Frontal cortex (tissue), 4 donors: ENCODE results near the gene TEX30. TPM values are rescaled to one million over a fixed set of nuclear protein-coding genes. Genes with fewer than 3 reads are reported as not detected.

ENCODE experiments used
- DNase-seq, 2 donors: peaks; one replicate each; pipeline ENCODE4 v3.0.0; 2012; ENCODE audit warnings: low spot score in 2 of 2
- FAIRE-seq: peaks from 2 replicates; lab custom pipeline; 2012; peaks lifted over from hg19 to GRCh38; lab: Jason Lieb, UNC
- total RNA-seq: library from RNA; depleted of rRNA; stranded (reverse); fragments of >200 nt; gene quantifications from one replicate; pipeline ENCODE4 v1.2.3, GENCODE V29; 2014
- donor health status: control.
- donor health status: control.
- donor health status: control.

Gene TEX30
- total RNA-seq, result 9.4 TPM

GRCh38 chr13:102773441-102774213 is at the start of gene TEX30:
TEX30 (minus strand) TSS chr13:102773786; CDS start chr13:102770026, 3,760 bp downstream.
- FAIRE-seq (no peak), DNase-seq (peak; percentile 86 to 88)

DNA sequence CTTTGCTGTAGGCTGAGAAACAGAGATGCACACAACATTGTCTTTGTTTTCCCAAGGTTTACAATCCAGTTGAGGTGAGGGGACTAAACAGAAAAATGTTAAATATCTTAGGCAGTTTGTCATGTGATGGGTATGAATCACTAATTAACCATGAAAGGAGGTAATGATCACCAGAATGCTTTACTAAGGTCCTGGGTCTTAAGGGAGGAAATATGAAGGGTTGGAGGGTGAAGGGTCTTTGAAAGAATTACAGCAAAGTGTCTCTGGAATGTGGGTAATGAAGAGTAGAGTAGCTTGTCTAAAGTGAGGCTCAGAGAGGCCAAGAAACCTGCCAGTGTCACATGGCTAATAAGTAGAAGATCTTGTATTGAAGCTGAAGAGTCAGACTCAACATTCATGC is 44.3 kb upstream of the TEX30 start:
- FAIRE-seq, result no peak
- no peak for DNase-seq

DNA sequence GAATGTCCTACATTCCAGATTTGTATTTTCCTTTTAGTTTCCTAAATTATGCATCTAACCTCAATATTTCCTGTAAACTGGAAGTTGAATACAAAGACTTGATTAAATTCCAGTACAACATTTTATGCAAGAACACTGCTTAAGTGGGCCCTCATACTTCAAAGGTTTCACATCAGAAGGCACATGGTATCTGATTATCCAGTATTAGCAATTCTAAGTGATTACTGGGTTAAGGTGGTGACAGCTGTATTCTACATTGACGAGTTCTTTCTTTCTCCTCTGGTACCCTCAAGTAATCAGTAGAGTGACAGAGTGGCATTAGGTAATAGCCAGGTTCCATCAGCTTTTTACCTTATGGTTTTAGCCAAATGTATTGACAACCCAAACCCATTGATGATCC is 43.7 kb upstream of the TEX30 start:
- no peak for DNase-seq
- FAIRE-seq, result no peak

- DNase-seq, result no peak
- FAIRE-seq, result no peak
These were observed 43.1 kb upstream of the TEX30 start for GRCh38 chr13:102816708-102817107.

GRCh38 chr13:102815788-102816187 is 42.2 kb upstream of the TEX30 start:
- FAIRE-seq, result no peak
- no peak for DNase-seq

DNA sequence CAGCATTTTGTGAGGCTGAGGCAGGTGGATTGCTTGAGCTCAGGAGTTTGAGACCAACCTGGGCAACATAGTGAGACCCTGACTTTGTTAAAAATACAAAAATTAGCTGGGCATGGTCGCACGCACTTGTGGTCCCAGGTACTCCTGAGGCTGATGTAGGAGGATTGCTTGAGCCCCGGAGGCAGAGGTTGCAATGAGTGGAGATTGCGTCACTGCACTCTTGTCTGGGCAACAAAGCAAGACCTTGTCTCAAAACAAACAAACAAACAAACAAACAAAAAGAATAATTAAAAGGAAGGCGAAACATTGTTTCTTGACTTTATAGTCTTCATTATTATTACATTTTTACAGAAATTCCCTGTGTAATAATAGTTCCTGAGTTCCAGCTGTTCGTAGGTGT is 41.2 kb upstream of the TEX30 start:
- DNase-seq, result no peak
- no peak for FAIRE-seq

DNA sequence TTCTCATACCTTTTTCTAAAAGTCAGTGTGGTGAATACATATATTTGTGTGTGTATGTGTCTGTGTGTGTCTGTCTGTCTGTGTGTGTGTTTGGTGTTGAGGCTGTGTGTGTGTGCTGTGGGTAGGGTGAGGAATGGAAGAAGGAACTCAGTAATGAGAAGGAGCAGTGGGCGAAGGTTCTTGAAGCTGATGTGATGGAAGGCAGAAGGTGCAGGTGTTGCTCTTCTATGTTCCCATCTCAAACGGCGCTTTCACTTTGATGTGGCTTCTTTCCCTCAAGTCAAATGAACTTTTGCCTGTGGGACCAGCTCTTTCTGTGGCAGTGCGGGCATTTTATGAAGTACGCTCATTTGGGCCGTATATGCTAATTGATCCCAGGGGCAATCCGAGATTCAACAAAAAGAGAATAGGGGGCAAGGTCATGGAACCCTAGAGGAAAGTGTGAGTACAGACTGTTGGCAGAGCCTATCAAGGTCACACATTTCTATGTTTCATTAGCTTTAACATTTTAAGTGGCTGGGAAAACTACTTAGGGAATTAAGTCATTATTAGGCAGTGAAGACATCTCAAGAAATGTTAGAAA is 40.5 kb upstream of the TEX30 start:
- no peak for FAIRE-seq
- DNase-seq, result no peak

- FAIRE-seq (no peak), DNase-seq (no peak)
These were observed 39.2 kb upstream of the TEX30 start for GRCh38 chr13:102812611-102813287.

GRCh38 chr13:102807699-102808098 is 34.1 kb upstream of the TEX30 start:
- FAIRE-seq (no peak), DNase-seq (no peak)

DNA sequence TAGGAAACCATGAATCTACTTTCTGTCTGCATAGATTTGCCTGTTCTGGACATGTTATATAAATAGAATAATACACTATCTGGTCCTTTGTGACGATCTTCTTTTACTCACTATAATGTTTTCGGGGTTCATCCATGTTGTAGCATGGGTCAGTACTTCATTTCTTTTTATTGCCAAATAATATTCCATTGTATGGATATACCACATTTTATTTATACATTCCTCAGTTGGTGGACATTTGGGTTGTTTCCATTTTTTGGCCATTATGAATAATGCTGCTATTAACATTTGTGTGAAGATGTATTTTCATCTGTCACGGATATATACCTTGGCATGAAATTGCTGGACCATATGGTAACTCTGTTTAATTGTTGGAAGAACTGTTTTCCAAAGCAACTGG is 32.1 kb upstream of the TEX30 start:
- no peak for FAIRE-seq

GRCh38 chr13:102800145-102801041 is 26.8 kb upstream of the TEX30 start:
- no peak for FAIRE-seq
- DNase-seq, result peak; percentile 77 to 83

More for the DNA sequence above, 32.1 kb upstream of the TEX30 start:
- no peak for DNase-seq

DNA sequence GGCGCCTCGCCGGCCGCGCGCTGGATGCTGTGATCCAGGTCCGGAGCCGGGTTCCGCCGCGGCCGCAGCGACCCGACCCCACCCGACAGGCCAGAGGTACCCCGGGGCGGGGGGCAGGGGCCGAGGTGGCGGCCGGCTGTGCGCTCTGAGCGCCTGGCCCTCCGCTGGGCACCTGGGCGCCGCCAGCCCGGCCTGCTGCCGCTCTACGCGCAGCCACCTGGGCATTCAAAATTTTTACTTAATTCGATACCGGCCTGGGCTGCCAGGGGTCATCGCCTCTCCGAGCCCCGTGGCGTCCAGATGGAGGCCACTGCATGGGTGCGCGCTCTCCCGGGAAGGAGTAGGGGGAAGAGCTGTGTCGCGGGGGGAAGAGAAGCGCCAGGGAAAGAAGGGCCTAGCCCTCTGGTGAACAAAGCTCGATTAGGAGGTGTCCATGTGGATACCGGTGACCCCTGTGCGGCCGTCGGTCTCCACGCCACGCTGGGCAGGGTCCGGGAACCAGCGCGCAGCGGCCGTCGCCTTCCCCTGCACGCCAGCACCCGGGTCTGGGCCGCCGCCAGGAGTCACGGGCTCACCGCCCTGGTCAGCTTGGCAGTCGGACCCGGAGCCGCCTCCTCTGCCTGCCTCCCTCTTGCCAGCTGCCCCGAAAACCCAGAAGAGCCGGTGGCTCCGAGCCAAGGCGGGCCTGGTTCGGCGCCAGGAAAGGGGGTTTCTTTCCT is 26.0 kb upstream of the TEX30 start:
- FAIRE-seq, result no peak
- peak; percentile 44 to 62 for DNase-seq

DNA sequence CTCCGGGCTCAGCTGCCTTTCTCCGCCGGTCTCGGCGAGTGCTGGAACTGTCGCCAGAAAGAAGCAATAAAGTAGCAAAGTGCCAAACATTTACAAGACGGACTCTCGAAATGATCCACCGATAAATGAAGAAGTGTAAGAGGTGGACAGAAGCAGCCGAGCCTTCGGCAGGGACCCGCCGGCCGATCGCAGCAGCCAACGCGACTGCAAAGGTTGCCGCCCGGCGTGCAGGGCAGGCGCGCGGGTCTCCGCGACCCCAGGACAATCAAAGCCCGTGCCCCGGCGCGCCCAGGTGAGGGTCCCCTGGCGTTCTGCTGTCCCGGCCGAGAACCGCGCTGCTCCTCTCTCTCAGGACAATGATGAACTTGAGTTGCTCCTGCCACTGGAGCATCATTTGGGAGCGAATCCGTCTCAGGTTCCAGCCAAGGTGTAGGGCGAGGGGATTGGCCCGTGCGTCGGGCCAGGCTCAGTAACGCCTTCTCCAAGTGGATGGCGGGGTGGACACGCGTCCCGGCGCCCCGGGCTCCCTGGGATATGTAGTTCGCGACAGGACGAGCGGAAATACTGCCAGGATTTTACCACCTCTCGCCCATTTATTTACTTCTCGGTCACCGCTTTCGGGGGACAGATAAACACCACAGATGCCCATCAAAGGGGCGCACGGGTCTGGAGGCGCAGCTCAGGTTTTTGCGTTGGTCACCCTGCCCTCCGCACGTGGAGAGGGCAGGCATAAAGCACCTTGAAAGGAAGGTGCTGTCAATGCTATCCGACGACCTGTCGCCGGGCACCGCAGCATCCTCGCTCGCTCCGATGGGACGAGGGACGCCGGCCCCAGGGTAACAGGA is 25.2 kb upstream of the TEX30 start, which contains the start of the genes BIVM and POGLUT2:
BIVM (plus strand) TSS at position 539 of the 845 bp plus-strand sequence. CDS start 8,149 bp downstream, outside the sequence.
POGLUT2 (minus strand) TSS at position 396 of the 845 bp plus-strand sequence; CDS start at position 90, 306 bp downstream.
- DNase-seq, result peak; percentile 88 to 90
- FAIRE-seq, result no peak

- FAIRE-seq (no peak), DNase-seq (no peak)
These were observed 20.2 kb upstream of the TEX30 start for GRCh38 chr13:102793611-102794355.

GRCh38 chr13:102792396-102792795 is 18.8 kb upstream of the TEX30 start:
- FAIRE-seq (no peak), DNase-seq (no peak)

GRCh38 chr13:102788683-102789082 is 15.1 kb upstream of the TEX30 start:
- FAIRE-seq (no peak), DNase-seq (no peak)

- no peak for DNase-seq
- FAIRE-seq, result no peak
These were observed 10.9 kb upstream of the TEX30 start for GRCh38 chr13:102784483-102784882.

- no peak for FAIRE-seq
These were observed 8.0 kb upstream of the TEX30 start for GRCh38 chr13:102781591-102781990.

More at GRCh38 chr13:102781591-102781990, 8.0 kb upstream of the TEX30 start:
- DNase-seq, result no peak
